H9 (cell line): ENCODE results near the gene C2CD4A. TPM values are rescaled to one million over a fixed set of nuclear protein-coding genes. Genes with fewer than 3 reads are reported as not detected.

Experiments
- DNase-seq: peaks from one replicate; pipeline ENCODE4 v3.0.0-alpha.2; 2017
- H2AFZ ChIP-seq: one replicate; pipeline ENCODE4 v1.6.1; 2013; ENCODE audit warnings: mild to moderate bottlenecking, low read length, control low read depth, moderate library complexity
- H2AK5ac ChIP-seq: 2 replicates; pipeline ENCODE4 v1.6.1; 2013; ENCODE audit warnings: low read length, control low read depth, mixed read lengths; ENCODE audit not compliant: insufficient read length
- H2BK120ac ChIP-seq: one replicate; pipeline ENCODE4 v1.6.1; 2013; ENCODE audit warnings: low read depth, mild to moderate bottlenecking, low read length, control low read depth, inconsistent platforms; ENCODE audit not compliant: poor library complexity, severe bottlenecking
- H2BK12ac ChIP-seq: 2 replicates; pipeline ENCODE4 v1.6.1; 2013; ENCODE audit warnings: low read length, control low read depth, mixed read lengths, low read depth; ENCODE audit not compliant: insufficient read length
- H2BK15ac ChIP-seq: 2 replicates; pipeline ENCODE4 v1.6.1; 2013; ENCODE audit warnings: low read depth, low read length, control low read depth
- H2BK20ac ChIP-seq: one replicate; pipeline ENCODE4 v1.6.1; 2013; ENCODE audit warnings: low read depth, mild to moderate bottlenecking, low read length, control low read depth, inconsistent platforms; ENCODE audit not compliant: poor library complexity, severe bottlenecking
- H2BK5ac ChIP-seq: 2 replicates; pipeline ENCODE4 v1.6.1; 2013; ENCODE audit warnings: low read length, control low read depth, mixed read lengths; ENCODE audit not compliant: insufficient read length
- H3K14ac ChIP-seq: 2 replicates; pipeline ENCODE4 v1.6.1; 2013; ENCODE audit warnings: low read length, control low read depth; ENCODE audit not compliant: insufficient read depth
- H3K18ac ChIP-seq: 2 replicates; pipeline ENCODE4 v1.6.1; 2013; ENCODE audit warnings: low read depth, mild to moderate bottlenecking, mixed read lengths, low read length, control low read depth; ENCODE audit not compliant: insufficient read length
- H3K23ac ChIP-seq: 2 replicates; pipeline ENCODE4 v1.6.1; 2013; ENCODE audit warnings: low read length, control low read depth, mixed read lengths, low read depth; ENCODE audit not compliant: insufficient read length
- H3K23me2 ChIP-seq: 2 replicates; pipeline ENCODE4 v1.6.1; 2013; ENCODE audit warnings: low read depth, mild to moderate bottlenecking, mixed read lengths, low read length, control low read depth; ENCODE audit not compliant: insufficient read length, poor library complexity, severe bottlenecking
- H3K27ac ChIP-seq: 2 replicates; pipeline ENCODE4 v1.5.1; 2013; ENCODE audit warnings: low read length, control low read depth, mixed read lengths, low read depth; ENCODE audit not compliant: insufficient read length
- H3K27me3 ChIP-seq: 2 replicates; pipeline ENCODE4 v1.6.1; 2013; ENCODE audit warnings: low read length, control low read depth, inconsistent platforms; ENCODE audit not compliant: insufficient read depth
- H3K4ac ChIP-seq: 2 replicates; pipeline ENCODE4 v1.6.1; 2013; ENCODE audit warnings: low read depth, mild to moderate bottlenecking, control low read depth, inconsistent platforms, low read length, moderate library complexity
- H3K4me1 ChIP-seq: 2 replicates; pipeline ENCODE4 v1.6.1; 2013; ENCODE audit warnings: low read length, control low read depth, inconsistent platforms; ENCODE audit not compliant: insufficient read depth
- H3K4me2 ChIP-seq: 2 replicates; pipeline ENCODE4 v1.6.1; 2013; ENCODE audit warnings: low read length, control low read depth, mixed read lengths; ENCODE audit not compliant: insufficient read length, insufficient read depth
- H3K56ac ChIP-seq: 2 replicates; pipeline ENCODE4 v1.6.1; 2013; ENCODE audit warnings: low read depth, mild to moderate bottlenecking, mixed read lengths, low read length, control low read depth; ENCODE audit not compliant: insufficient read length
- H3K79me1 ChIP-seq: 2 replicates; pipeline ENCODE4 v1.6.1; 2013; ENCODE audit warnings: low read depth, mild to moderate bottlenecking, moderate library complexity, low read length, control low read depth, inconsistent platforms; ENCODE audit not compliant: insufficient read depth, poor library complexity, severe bottlenecking
- H3K79me2 ChIP-seq: 2 replicates; pipeline ENCODE4 v1.6.1; 2013; ENCODE audit warnings: low read length, control low read depth, inconsistent platforms; ENCODE audit not compliant: insufficient read depth
- H3K9ac ChIP-seq: 2 replicates; pipeline ENCODE4 v1.6.1; 2013; ENCODE audit warnings: low read length, control low read depth, mixed read lengths; ENCODE audit not compliant: insufficient read length; ENCODE audit errors: extremely low read depth
- H3K9me3 ChIP-seq: one replicate; pipeline ENCODE4 v1.6.1; 2013; ENCODE audit warnings: low read depth, low read length, inconsistent platforms; ENCODE audit not compliant: control insufficient read depth
- H3T11ph ChIP-seq: one replicate; pipeline ENCODE4 v1.6.1; 2013; ENCODE audit warnings: mild to moderate bottlenecking, low read length, control low read depth, inconsistent platforms
- H4K20me1 ChIP-seq: one replicate; pipeline ENCODE4 v1.6.1; 2013; ENCODE audit not compliant: control insufficient read depth, insufficient read length, insufficient read depth
- H4K5ac ChIP-seq: 2 replicates; pipeline ENCODE4 v1.6.1; 2013; ENCODE audit warnings: low read depth, mild to moderate bottlenecking, mixed read lengths, low read length, control low read depth; ENCODE audit not compliant: insufficient read length
- H4K8ac ChIP-seq: replicated peaks from 2 replicates; pipeline ENCODE4 v1.6.1; 2013; ENCODE audit warnings: low read length, control low read depth, mixed read lengths, low read depth; ENCODE audit not compliant: insufficient read length
- H4K91ac ChIP-seq: 2 replicates; pipeline ENCODE4 v1.6.1; 2013; ENCODE audit warnings: low read depth, mild to moderate bottlenecking, moderate library complexity, mixed read lengths, low read length, control low read depth; ENCODE audit not compliant: insufficient read length
- H3K27ac Mint-ChIP-seq, 3 experiments: 2 replicates in 2 of 3; 3 replicates in 1 of 3; pipeline ENCODE4 v1.8.0; 2020 to 2021; ENCODE audit warnings: mixed read lengths in 3 of 3, mild to moderate bottlenecking in 1 of 3, moderate library complexity in 1 of 3
- H3K27me3 Mint-ChIP-seq: 2 replicates; pipeline ENCODE4 v1.8.0; 2021; ENCODE audit warnings: low read depth, mild to moderate bottlenecking, moderate library complexity, mixed read lengths
- H3K36me3 Mint-ChIP-seq, 3 experiments: 2 replicates in 2 of 3; 3 replicates in 1 of 3; pipeline ENCODE4 v1.8.0; 2020 to 2021; ENCODE audit warnings: low read depth in 3 of 3, mixed read lengths in 3 of 3; ENCODE audit not compliant: insufficient read depth in 1 of 3
- H3K4me1 Mint-ChIP-seq, 2 experiments: 2 replicates each; pipeline ENCODE4 v1.8.0; 2020; ENCODE audit warnings: mixed read lengths in 2 of 2
- H3K4me3 Mint-ChIP-seq, 2 experiments: 2 replicates in 1 of 2; 3 replicates in 1 of 2; pipeline ENCODE4 v1.8.0; 2020 to 2021; ENCODE audit warnings: mild to moderate bottlenecking in 2 of 2, mixed read lengths in 2 of 2, moderate library complexity in 1 of 2
- H3K9me3 Mint-ChIP-seq, 2 experiments: 2 replicates in 1 of 2; 3 replicates in 1 of 2; pipeline ENCODE4 v1.8.0; 2020; ENCODE audit warnings: mild to moderate bottlenecking in 2 of 2, mixed read lengths in 2 of 2, moderate library complexity in 1 of 2
- CTCF ChIP-seq: fragments of 200-600 bp; sonication (generic); conservative IDR thresholded peaks from 3 replicates; pipeline ENCODE4 v1.8.0; 2021; ENCODE audit warnings: antibody characterized with exemption, mild to moderate bottlenecking
- WGBS: extraction: QIAGEN DNeasy Blood & Tissue Kit; methylation state at CpG from one replicate; pipeline ENCODE4 v1.1.7; 2013; ENCODE audit warnings: missing lambda C conversion rate, low lambda C conversion rate, mixed read lengths; ENCODE audit not compliant: insufficient read length; ENCODE audit errors: extremely low coverage; 5-methylcytosine and 5-hydroxymethylcytosine counted together
- total RNA-seq: library from RNA; stranded (reverse); gene quantifications from 2 replicates; pipeline ENCODE4 v1.2.1, GENCODE V29; 2021

Gene C2CD4A
- total RNA-seq, 1 experiment from 2014 or later = not detected

GRCh38 chr15:62088353-62088693 is 21.5 kb downstream of the C2CD4A start:
- Histone ChIP-seq H2AK5ac (no peak overlapping the region), H2BK5ac (no peak overlapping the region), H4K5ac (no peak overlapping the region), H2BK120ac (no peak overlapping the region), H3T11ph (no peak overlapping the region), H4K91ac (no peak overlapping the region), H2BK15ac (no peak overlapping the region), H3K9me3 (no peaks in the 10 kb centered on the region), H4K8ac (no peak overlapping the region), H3K4ac (no peak overlapping the region), H3K14ac (no peak overlapping the region), H3K79me2 (no peaks in the 10 kb centered on the region), H3K9ac (no peak overlapping the region), H2BK12ac (no peak overlapping the region), H3K27ac (no peak overlapping the region), H2BK20ac (no peak overlapping the region), H3K56ac (no peak overlapping the region), H3K23ac (no peak overlapping the region), H3K18ac (no peak overlapping the region), H4K20me1 (no peaks in the 10 kb centered on the region), H3K23me2 (no peaks in the 10 kb centered on the region), H3K4me2 (no peak overlapping the region), H3K79me1 (no peaks in the 10 kb centered on the region), H2AFZ (no peak overlapping the region), H3K27me3 (no peaks in the 10 kb centered on the region; the same call in 1 of the 2 replicates), H3K4me1 (no peaks in the 10 kb centered on the region)
- TF ChIP-seq CTCF = no peak
- peaks cover 0 to 12% of the 10 kb centered on the region in 2 experiments for H3K4me1 Mint-ChIP-seq
- no peak overlapping the region for H3K27ac Mint-ChIP-seq
- peaks cover 7 to 13% of the 10 kb centered on the region in 2 experiments for H3K9me3 Mint-ChIP-seq
- no peak for DNase-seq
- peaks cover 4 to 7% (median 5%) of the 10 kb centered on the region in 3 experiments; a peak in 5 of 7 replicates for H3K36me3 Mint-ChIP-seq
- H3K27me3 Mint-ChIP-seq = no peaks in the 10 kb centered on the region; the same call in 1 of the 2 replicates
- no peak overlapping the region for H3K4me3 Mint-ChIP-seq
- no CpG with 5 or more reads among the region's 1 CpG for WGBS
